Measurements from ENCODE around the gene ARID1B.

DNA sequence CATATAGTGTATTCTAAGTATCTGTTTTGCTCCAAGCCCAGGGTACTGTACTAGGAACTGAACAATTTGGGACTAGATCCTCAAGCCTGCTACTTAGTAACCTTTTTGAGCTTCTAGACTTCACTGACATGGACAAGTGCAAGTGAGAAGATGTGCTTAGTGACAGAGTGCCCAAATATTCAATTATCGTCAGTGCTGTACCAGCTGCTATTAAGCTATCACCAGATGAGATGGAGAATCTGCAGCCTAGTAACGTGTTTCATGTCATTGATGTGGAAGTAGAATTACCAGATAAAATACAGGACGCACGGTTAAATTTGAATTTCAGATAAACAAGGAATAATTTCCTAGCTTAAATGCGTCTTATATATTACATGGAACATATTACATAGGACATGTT, 218.3 kb downstream of the ARID1B start:
- no peak for TF ChIP-seq POLR2AphosphoS5 (IDR thresholded peaks at IDR 0.05; ENCODE audit: low read depth, low read length)
- no peak for TF ChIP-seq REST (IDR thresholded peaks at IDR 0.05; ENCODE audit: insufficient read depth in 1 of 2, low read depth in 2 of 2, low read length in 2 of 2)
- TF ChIP-seq TAF1 (IDR thresholded peaks at IDR 0.05; ENCODE audit: borderline replicate concordance, insufficient read depth, low read length), result no peak
